HG03342 (cell line): ENCODE measurements around the gene SCML1.

Source experiments
- ATAC-seq: cut with Tn5 transposase; IDR thresholded peaks from one replicate; pipeline ENCODE4 v1.9.1; 2021; ENCODE audit warnings: mild to moderate bottlenecking, moderate library complexity; ENCODE audit not compliant: unreplicated experiment

Gene SCML1

GRCh38 chrX:17736856-17737709, at the start of gene SCML1:
Gene SCML1 (plus strand): TSS chrX:17737493. CDS start chrX:17744187, 6,694 bp downstream.
- peak; percentile 71 for ATAC-seq

- no peak for ATAC-seq
Observed at GRCh38 chrX:17687648-17688047, 49.6 kb upstream of the SCML1 start.

- peak; percentile 78 for ATAC-seq
Observed at GRCh38 chrX:17689971-17690409, 47.3 kb upstream of the SCML1 start.

GRCh38 chrX:17692709-17693346, 44.5 kb upstream of the SCML1 start:
- ATAC-seq: peak; percentile 51

DNA sequence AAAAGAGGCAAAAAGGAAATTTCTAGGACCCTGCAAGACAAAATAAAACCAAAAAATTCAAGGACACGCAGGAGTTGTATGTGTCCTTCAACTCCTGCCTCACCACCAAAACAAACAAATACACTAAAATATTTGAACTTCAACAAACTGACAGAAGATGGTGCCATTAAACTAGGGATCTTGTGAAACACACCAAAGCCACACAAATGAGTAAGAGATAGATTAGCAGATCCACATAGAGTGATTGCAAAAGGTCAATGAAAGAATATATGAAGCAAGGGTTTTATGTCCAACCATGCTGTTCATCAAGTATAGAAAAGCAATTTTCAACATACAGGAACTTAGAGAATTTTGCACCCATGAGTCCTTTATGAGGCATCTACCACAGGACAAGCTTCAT, 40.1 kb upstream of the SCML1 start:
- ATAC-seq: no peak

- ATAC-seq: no peak
Observed at GRCh38 chrX:17700976-17701375, 36.3 kb upstream of the SCML1 start.

GRCh38 chrX:17703201-17703600, 34.1 kb upstream of the SCML1 start:
- no peak for ATAC-seq

GRCh38 chrX:17705211-17705610, 32.1 kb upstream of the SCML1 start:
- ATAC-seq: no peak

DNA sequence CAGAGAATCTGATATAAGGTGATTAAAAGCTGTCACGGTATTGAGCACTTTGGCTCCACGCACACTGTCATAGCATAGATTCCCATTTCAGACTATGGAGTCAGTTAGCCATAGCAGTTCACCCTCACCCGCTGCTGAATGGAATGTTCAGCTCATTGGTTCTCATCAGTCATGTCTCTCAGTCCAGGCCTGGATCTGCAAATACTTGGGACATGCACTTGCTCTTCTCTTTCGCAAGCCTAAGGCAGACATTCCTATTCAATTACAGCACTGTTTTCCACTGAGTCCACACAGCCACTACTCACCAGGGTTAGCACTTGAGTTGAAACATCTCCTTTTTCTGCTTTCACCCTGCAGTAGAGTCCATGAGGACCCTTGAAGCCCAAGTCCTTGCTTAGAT, 30.6 kb upstream of the SCML1 start:
- ATAC-seq: no peak

GRCh38 chrX:17707731-17708130, 29.6 kb upstream of the SCML1 start:
- ATAC-seq: no peak

GRCh38 chrX:17710871-17711301, 26.4 kb upstream of the SCML1 start:
- no peak for ATAC-seq

GRCh38 chrX:17713288-17713687, 24.0 kb upstream of the SCML1 start:
- no peak for ATAC-seq

GRCh38 chrX:17718649-17719165, 18.6 kb upstream of the SCML1 start:
- no peak for ATAC-seq

- no peak for ATAC-seq
Observed at GRCh38 chrX:17719711-17720110, 17.6 kb upstream of the SCML1 start.

- no peak for ATAC-seq
Observed at GRCh38 chrX:17721715-17722114, 15.6 kb upstream of the SCML1 start.

- ATAC-seq: no peak
Observed at GRCh38 chrX:17725181-17725580, 12.1 kb upstream of the SCML1 start.

GRCh38 chrX:17732138-17732783, 5.0 kb upstream of the SCML1 start:
- no peak for ATAC-seq

DNA sequence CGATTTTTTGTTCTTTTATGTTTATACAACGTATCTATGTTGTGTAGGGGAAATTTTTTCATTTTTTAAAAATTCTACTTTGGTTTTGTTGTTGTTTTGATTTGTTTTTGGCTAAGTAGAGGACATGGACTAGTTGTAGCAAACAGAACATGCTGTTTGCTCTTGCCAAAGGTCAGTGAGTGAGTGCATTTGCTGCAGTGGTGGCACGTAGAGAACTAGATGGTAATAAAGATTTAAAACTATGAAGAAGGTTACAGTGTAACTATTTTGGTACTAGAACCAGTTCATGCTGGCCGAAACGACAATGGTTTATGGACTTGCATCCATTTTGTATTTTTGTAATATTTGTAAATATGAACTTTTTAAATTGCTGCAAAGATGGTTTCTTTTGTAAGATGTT, 1.9 kb upstream of the SCML1 start:
- ATAC-seq: no peak

GRCh38 chrX:17736478-17736855, 826 bp upstream of the SCML1 start:
- ATAC-seq: no peak

GRCh38 chrX:17737710-17737985, 355 bp downstream of the SCML1 start:
- ATAC-seq: no peak

- ATAC-seq: no peak
Observed at GRCh38 chrX:17737986-17738713, 857 bp downstream of the SCML1 start.
